RKO (cell line): ENCODE results near the gene S100A13.
"Not testable (repeated sequence)": the region's sequence is repeated elsewhere in the genome, so short reads cannot be mapped to it uniquely, and the experiment has no call there.

Experiments
- DNase-seq: peaks from one replicate; pipeline ENCODE4 v3.0.0-alpha.2; 2016; ENCODE audit warnings: low spot score

The S100A13 gene

DNA sequence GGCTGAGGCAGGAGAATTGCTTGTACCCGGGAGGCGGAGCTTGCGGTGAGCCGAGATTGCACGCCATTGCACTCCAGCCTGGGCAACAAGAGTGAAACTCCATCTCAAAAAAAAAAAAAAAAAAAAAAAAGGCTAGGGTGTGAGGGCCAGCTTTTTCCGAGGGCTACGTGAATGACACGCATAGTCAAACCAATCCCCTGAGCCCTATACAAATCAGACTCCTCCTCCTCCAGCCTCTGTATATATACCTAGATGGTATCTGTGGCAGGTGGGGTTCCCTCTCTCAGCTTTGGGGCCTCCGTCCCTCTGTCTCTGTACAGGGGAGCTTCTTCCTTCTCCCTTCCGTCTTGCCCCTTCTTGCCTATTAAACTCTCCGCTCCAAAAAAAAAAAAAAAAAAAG is 21.1 kb downstream of the S100A13 start:
- DNase-seq: peak; percentile 71

DNA sequence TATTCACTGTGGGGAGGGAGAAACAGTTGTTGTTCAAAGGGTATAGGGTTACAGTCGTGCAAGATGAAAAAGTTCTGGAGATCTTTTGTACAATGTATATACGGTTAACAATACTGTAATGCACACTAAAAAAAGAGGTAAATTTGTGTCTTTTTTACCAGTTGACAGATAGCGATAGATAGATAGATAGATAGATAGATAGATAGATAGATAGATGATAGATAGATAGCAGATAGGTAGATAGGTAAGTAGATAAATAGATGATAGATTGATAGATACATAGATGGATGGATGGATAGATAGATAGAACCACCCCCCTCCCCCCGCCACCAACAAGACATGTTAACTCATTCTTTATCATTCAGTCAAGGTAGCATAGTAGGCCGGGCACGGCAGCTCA is 24.6 kb downstream of the S100A13 start:
- DNase-seq: no peak

DNA sequence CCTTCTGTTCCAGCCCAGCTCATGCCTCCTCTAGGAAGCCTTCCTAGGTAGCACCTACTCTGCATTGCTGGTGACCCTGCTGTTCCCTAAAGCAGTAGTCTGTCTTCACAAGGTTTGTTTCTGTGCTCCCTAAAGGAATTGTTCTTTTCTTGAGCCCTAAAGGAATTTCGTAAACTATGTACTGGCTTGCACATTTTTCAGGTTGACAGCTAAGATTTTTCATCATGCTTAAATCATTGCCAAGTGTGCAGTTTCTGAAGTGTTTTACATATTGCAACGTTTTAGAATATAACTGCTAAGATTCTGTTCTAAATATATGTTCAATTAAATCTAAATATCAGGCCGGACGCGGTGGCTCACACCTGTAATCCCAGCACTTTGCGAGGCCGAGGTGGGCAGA is 27.5 kb downstream of the S100A13 start:
- DNase-seq: no peak

DNA sequence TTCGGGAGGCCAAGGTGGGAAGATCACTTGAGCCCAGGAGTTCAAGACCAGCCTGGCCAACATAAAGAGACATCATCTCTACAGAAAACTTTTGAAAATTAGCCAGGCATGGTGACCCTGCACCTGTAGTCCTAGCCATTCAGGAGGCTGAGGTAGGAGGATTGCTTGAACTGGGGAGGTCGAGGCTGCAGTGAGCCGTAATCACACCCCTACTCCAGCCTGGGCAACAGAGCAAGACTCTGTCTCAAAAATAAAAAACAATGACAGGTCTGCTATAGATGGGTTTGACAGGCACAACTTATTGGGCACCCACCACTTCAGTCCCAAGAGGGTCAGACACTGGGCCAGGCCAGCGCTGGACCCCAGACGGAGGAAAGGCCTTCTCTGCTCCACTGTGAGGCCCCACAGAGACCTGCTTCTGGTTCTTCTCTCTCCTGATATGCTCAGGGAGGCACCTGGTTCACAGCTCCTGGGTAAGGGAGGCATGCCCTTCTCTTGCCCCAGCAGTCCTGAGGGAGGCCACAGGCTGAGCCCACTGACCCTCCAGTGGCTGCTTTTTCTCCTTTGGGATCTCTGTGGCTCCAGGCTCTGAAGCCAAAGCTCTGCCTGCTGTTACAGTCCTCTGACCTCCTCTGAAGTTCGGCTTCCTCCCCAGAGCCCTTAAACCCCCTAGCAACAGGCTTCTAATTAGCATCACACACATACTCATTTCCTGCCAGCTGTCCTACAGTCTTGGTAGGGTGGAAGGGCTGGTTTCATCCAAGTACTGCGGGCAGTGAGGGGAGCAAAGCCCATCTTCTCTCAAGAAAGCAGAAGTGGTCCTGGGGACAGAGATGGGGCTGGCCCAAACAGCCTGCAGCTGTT is 28.8 kb downstream of the S100A13 start:
- DNase-seq: peak; percentile 85

DNA sequence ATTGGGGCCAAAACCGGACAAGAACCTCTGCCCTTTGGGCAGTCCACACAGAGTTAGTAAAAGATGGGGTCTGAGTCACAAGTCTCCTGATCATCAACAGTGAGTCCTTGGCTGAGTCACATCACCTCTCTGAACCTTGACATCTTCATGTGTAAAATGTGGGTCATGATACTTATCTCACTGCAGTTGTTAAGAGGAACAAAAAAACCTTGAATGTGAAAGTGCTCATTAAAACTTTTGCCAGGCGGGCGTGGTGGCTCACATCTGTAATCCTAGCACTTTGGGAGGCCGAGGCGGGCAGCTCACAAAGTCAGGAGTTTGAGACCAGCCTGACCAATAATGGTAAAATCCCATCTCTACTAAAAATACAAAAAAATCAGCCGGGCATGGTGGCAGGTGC is 30.1 kb downstream of the S100A13 start:
- DNase-seq: peak; percentile 98

DNA sequence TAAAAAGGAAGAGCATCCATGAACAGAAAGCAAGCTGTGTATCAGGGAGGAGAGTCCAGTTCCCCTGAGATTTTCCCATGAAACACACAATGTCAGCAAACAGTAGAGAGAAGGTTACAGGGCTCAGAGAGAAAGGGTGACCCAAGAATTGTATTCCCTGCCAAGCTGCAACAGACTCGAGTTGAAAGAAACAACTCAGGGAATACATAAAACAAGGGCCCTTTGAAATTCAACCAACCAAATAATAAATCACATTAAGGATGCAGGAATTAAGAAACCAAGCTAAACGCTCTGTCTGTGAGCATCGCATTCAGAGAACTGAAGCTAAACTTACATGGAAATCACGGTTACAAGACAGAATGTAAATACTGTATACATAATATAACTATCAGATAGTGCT is 34.6 kb downstream of the S100A13 start:
- no peak for DNase-seq

DNA sequence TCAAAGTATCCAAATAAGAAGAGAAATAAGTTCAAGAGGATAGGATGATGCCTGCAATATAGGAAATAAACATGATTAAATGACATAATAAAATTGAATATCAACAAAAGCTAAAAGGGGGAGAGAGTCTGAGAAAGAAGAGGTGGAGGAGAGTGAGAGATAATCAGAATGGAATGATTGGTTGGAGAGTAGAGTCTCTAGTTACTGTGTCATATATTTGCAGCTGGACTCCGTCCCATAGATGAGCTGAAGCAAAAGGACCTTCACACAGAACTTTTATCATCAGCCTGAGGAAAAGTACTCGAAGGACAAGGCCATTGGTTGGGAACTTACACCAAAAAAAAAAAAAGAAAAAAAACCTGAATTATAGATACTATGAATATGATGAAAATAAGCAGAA is 38.8 kb downstream of the S100A13 start:
- no peak for DNase-seq

DNA sequence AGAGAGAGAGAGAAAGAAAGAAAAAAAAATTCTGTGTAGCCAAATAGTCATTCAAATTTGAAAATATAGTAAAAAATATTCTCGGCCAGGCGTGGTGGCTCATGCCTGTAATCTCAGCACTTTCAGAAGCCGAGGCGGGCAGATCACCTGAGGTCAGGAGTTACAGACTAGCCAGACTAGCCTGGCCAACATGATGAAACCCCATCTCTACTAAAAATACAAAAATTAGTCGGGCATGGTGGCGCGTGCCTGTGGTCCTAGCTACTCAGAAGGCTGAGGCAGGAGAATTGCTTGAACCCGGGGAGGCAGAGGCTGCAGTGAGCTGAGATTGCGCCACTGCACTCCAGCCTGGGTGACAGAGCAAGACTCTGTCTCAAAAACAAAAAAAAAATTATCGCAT is 39.3 kb downstream of the S100A13 start:
- not testable (repeated sequence) for DNase-seq

DNA sequence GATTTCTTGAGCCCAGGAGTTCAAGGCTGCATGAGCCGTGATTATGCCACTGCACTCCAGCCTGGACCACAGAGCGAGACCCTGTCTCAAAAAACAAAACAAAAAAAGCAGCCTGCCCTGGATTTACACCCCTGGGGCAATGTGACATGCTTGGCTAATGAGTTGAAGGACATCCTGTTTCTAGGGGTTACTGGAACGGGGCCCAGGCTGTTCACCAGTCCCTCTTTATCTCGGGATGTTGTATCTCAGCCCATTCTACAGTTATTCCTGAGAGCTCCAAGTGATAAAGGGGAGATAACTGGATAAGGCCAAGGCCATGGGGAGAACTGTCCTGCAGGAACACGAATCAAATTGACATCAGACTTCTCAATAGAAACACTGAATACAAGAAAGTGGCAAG is 40.0 kb downstream of the S100A13 start:
- DNase-seq: no peak

DNA sequence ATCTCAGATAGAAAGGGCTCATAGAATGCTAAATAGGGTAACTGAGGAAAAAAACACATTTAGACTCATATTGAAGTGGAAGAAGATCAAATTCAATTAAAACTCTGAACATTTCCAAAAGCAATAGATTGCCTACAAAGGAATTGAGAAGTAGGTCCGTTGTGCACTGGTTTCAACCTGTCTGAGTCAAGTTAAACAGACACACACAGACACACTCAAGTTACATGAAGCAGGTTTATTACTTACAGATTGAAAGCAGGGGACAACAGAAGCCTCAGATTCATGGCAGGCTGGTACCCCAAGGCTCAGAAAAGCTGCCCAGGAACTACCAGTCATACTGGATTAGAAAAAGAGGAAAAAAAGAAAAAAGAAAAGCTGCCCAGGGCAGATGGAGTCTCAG is 41.0 kb downstream of the S100A13 start:
- DNase-seq: no peak

DNA sequence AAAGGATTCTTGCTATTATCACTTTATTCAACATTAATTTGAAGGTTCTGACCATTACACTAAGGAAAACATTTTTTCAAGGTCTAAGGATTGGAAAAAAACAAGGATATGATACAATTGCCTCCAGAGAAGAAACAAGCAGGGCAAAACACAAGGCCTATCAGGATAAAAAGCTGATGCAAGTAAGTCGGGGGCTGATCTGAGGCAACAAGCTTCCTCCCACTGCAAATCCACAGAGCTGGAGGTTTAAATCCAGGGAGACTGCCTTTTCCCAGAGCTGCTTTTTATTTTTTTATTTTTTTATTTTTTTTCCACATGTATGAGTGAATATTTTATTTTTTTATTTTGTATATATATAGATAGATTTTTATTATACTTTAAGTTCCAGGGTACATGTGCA is 42.3 kb downstream of the S100A13 start:
- no peak for DNase-seq

DNA sequence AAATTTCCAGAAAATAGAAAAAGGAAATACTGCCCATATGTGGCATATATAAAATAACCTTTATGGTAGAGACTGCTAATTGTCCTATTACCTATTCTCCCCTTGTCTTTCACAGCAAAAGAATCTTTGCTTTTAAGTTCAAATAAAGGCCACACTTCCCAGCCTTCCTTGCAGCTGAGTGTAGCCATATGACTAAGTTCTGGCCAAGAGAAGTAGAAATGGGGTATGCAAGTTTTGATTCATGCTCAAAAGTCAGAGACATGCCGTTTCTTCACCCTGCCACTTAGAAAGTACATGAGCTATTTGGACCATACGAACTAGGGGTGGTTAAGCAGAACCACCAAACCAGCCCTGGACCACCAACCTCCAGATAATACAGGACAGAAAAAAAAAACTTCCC is 43.3 kb downstream of the S100A13 start:
- no peak for DNase-seq

DNA sequence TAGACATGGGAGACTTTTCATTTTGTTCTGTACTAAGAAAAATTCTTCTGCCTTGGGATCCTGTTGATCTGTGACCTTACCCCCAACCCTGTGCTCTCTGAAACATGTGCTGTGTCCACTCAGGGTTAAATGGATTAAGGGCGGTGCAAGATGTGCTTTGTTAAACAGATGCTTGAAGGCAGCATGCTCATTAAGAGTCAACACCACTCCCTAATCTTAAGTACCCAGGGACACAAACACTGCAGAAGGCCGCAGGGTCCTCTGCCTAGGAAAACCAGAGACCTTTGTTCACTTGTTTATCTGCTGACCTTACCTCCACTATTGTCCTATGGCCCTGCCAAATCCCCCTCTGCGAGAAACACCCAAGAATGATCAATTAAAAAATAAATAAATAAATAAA is 43.8 kb downstream of the S100A13 start:
- DNase-seq: not testable (repeated sequence)

DNA sequence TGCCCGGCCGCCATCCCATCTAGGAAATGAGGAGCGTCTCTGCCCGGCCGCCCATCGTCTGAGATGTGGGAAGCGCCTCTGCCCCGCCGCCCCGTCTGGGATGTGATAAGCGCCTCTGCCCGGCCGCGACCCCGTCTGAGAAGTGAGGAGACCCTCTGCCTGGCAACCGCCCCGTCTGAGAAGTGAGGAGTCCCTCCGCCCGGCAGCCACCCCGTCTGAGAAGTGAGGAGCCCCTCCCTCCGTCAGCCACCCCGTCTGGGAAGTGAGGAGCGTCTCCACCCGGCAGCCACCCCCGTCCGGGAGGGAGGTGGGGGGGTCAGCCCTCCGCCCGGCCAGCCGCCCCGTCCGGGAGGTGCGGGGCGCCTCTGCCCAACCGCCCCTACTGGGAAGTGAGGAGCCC is 44.5 kb downstream of the S100A13 start:
- DNase-seq: not testable (repeated sequence)

DNA sequence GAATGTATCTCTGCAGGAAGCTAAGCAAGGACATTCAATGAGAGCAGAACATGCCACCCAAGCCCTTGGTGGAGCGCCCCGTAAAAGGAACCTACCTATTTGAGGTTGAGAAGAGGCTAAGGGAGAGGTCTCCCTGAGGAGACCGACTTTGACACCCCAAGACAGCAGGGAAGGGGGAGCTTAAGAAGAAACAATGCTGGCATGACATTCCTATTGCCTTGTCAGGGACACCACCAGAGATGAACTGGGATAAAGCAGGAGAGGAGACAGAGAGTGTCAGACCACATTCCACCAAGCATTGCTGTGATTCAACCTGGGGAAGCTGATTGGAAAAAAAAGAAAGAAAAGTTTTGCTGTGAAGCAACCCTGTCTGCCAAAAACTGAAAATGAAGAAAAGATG is 48.4 kb downstream of the S100A13 start:
- DNase-seq: no peak

DNA sequence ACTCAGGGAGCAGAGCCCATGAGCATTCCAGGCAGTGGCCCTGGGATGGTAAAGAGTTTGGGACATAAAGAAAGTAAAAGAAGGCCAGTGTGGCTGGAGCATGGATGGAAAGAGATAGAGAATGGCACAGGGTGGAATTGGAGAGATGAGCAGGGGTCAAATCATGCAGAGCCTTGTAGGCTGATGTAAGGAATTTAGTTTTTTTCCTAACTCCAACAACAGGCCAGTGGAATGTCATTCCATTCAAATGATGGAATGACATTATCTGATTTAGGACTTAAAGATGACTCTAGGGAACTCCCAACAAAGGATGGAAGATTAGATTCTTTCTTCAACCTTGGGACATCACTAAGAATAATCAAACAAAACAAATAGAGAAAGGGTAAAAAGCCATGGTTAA is 48.8 kb downstream of the S100A13 start:
- DNase-seq: no peak

DNA sequence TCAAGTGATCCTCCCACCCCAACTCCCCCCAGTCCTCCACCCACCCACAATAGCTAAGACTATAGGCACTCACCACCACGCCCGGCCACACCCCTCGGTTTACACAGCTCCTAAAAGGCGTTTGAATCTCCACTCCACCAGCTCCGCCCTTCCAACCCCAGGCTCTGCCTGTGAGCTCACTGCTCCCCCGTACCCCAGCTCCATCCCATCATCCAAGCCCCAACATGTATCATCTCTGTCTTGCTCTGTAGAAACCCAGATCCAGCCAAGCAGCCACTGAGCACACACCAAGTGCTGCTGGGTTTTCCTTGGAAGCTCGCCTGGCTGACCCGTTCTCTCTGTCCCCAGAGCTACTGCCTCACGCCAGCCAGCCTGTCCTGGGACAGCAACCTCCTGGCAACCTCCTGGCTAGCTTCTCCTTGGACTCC is 49.7 kb downstream of the S100A13 start:
- DNase-seq: no peak

DNA sequence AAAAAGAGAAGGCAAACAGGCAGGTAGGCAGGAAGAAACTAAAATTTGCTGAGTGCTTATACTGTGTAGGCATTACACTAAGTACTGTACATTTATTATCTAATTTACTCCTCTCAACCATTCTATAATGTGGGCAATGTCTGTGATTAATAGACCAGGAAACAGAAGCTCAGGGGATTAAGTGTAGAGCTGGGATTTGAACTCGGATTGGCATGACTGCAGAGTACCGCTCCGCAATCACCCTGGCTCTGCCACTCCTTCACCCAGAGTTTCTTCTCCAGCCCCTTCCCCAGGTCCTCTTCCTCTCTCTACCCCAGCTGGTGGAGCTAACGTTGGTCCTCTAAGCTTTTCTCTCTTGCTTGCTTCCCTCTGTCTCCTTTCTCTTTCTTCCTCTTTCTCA is 50.2 kb downstream of the S100A13 start:
- DNase-seq: no peak

DNA sequence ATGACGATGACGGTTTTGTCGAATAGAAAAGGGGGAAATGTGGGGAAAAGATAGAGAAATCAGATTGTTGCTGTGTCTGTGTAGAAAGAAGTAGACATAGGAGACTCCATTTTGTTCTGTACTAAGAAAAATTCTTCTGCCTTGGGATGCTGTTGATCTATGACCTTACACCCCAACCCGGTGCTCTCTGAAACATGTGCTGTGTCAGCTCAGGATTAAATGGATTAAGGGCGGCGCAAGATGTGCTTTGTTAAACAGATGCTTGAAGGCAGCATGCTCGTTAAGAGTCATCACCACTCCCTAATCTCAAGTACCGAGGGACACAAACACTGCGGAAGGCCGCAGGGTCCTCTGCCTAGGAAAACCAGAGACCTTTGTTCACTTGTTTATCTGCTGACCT is 51.8 kb downstream of the S100A13 start:
- DNase-seq: not testable (repeated sequence)

DNA sequence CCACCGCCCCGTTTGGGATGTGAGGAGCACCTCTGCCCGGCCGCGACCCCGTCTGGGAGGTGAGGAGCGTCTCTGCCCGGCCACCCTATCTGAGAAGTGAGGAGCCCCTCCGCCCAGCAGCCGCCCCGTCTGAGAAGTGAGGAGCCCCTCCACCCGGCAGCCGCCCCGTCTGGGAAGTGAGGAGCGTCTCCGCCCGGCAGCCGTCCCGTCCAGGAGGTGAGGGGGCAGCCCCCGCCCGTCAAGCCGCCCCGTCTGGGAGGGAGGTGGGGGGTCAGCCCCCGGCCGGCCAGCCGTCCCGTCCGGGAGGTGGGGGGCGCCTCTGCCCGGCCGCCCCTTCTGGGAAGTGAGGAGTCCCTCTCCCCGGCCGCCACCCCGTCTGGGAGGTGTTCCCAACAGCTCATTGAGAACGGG is 52.2 kb downstream of the S100A13 start:
- not testable (repeated sequence) for DNase-seq

DNA sequence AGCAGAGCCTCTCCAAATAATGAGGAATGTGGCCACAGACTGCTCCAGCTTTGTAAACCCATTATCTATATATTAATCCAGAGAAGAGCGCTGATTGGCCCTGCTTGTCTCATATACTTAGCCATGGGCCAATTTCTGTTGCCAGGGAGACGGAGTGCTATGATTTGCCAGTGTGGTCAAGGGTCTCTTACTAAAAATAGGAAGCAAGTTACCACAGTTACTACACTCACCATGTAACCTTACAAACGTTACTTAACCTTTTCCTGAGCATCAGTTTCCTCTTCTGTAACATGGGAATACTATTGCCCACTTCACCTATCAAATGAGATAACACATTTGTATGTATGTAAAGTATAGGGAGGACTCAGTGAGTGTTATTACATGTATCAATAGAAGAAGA is 54.0 kb downstream of the S100A13 start:
- no peak for DNase-seq

DNA sequence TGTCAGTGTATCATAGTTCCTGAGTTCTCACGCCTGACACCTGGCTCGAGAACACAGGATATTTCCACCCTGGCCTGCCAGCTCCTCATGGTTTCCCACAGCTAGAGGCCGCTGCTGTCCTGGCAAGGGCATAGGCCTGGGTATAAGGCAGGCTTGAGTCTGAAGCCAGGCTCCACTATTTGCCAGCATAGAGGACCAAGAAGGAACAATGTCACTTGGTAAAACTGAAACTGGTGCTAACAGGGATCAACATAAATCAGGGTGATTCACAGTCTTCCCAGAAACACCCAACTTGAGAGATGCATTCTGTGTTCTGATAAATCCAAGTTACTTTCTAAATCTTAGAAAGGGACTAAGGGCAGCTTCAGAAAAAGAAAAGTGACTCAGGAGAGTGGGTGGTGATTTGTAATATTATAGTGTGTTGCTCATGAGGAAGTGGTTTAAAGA is 54.7 kb downstream of the S100A13 start:
- DNase-seq: peak; percentile 93

DNA sequence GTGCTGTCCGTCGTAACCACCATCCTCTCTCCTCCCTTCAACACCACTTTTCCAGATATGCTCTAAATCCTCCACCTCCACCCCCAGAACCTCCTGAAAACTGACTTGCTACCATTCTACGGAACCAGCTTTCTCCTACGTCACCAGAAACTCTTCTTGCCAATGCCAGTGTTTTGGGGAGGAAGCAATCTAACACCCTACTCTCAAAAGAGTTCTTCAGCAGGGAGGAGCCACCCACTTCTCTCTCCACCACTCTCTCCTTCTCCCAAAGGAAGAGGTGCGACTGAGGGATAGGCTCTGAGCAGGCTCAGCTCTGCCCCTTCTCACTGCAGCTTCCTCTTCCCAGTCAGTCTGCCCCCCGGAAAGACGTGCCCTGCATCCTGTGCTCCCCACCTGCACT is 55.6 kb downstream of the S100A13 start:
- DNase-seq: no peak

DNA sequence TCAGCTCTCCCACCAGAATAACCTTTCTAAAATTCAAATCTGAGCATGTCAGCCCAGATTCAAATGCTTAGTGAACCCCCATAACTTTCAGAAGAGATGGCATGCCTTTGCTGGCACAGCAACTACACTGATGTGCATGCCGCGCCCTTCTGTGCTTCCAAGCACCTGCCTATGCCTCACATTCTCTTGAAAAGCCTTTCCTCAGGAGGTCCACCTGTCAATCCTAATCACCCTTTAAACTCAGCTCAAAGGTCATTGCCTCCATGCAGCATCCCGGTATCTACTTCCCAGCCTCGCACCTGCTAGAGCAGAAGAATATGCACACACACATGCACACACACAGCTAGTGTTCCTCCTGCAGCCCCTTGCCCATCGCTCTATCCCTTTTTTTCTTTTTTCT is 56.4 kb downstream of the S100A13 start:
- no peak for DNase-seq
